ENCODE measurements around the gene BCAS1. TPM values are rescaled to one million over a fixed set of nuclear protein-coding genes. Genes with fewer than 3 reads are reported as not detected.

BCAS1 gene
- total RNA-seq, 1 experiment from 2014 or later, result 0.11 TPM

DNA sequence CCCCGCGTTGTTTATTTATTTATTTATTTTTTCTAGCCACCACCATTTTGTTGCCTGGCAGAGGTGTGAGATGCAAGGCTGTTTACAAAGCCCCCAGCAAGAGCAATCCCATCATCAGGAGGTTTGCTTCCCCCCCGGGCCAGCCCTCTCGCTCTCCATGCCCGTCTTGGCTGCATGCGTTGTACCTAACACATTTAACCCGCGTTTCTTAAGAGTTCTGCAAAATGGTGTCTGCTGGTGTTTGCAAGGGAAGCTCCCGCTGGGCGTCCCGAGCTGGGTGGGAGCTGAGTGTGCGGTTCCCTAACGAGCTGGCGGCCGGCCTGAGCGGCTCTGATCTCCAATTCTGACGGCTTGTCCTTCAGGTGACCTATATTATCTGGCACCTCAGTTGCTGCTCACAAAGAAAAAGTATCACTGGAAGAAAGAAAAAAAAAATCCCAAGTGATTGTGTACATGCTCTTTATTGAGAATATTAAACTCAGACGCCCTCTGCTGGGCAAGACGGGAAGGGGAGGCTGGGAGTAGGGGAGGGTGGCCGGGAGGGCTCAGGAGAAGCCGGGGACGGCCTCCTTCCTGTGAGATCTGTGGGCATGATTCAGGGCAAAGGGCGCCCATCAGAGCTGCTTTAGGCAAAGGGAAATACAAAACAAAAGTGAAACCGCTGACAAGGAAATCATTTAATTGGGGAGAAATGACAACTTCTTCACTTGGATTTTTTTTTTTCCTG, 154.8 kb downstream of the BCAS1 start:
- Histone ChIP-seq H3K27me3 (ENCODE audit: low read length) (no peaks in the 10 kb centered on the region), H3K27ac (ENCODE audit: low read length) (no peak overlapping the region), H3K36me3 (ENCODE audit: insufficient read depth, low read length) (no peaks in the 10 kb centered on the region), H3K9me3 (ENCODE audit: low read length) (no peaks in the 10 kb centered on the region), H4K20me1 (ENCODE audit: insufficient read depth, low read depth, low read length) (no peaks in the 10 kb centered on the region), H2AFZ (ENCODE audit: low read length) (peak overlapping the region; percentile 87), H3K9ac (ENCODE audit: low read length) (peak overlapping the region; percentile 57), H3K4me1 (ENCODE audit: low read length) (peaks cover 12% of the 10 kb centered on the region), H3K79me2 (ENCODE audit: low read length) (no peaks in the 10 kb centered on the region), H3K4me2 (ENCODE audit: low read depth, low read length, poor library complexity, severe bottlenecking) (peak overlapping the region; percentile 76), H3K9me2 (replicated peaks; ENCODE audit: insufficient read depth, low read length) (no peaks in the 10 kb centered on the region), H3K4me3 (ENCODE audit: low read length) (peak overlapping the region; percentile 58)
- peak; percentile 93 for DNase-seq

DNA sequence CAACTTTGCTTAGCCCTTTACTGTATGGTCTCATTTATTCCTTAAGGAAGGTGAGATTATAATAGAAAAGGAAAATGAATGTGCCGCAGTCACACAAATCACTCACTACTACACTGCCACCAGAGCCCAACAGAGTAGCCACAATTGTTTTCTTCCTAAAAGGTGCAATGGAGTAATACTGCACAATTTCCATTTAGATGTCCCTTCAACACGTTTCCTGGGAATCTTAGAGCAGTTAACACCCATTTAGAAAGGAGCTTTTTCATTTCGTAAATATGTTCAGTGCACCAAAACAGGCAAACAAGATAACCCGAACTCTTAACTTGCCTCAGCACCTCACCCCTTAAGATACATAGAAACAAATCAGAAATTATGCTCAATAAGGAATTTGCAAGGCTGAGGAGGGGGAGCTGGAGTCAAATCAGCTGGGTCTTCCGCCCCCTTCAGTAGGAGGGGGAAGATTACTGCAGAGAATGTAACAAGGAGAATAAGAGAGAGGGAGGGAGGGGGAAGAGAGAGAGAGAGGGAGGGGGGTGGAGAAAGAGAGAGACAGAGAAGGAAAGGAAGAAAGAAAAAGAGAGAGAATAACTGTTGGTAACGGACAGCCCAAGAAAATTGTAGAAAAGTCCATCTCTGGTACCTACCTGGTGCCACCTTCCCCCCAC, 155.5 kb downstream of the BCAS1 start:
- H3K4me3 ChIP-seq (ENCODE audit: low read length), result peak overlapping the region; percentile 58
- H3K9me3 ChIP-seq (ENCODE audit: low read length), result no peaks in the 10 kb centered on the region
- no peak overlapping the region for H3K9ac ChIP-seq (ENCODE audit: low read length)
- H3K36me3 ChIP-seq (ENCODE audit: insufficient read depth, low read length), result no peaks in the 10 kb centered on the region
- no peak overlapping the region for H3K27ac ChIP-seq (ENCODE audit: low read length)
- no peaks in the 10 kb centered on the region for H4K20me1 ChIP-seq (ENCODE audit: insufficient read depth, low read depth, low read length)
- DNase-seq, result no peak
- no peaks in the 10 kb centered on the region for H3K79me2 ChIP-seq (ENCODE audit: low read length)
- peak overlapping the region; percentile 76 for H3K4me2 ChIP-seq (ENCODE audit: low read depth, low read length, poor library complexity, severe bottlenecking)
- peaks cover 12% of the 10 kb centered on the region for H3K4me1 ChIP-seq (ENCODE audit: low read length)
- no peaks in the 10 kb centered on the region for H3K27me3 ChIP-seq (ENCODE audit: low read length)
- H2AFZ ChIP-seq (ENCODE audit: low read length), result no peak overlapping the region
- no peaks in the 10 kb centered on the region for H3K9me2 ChIP-seq (replicated peaks; ENCODE audit: insufficient read depth, low read length)

DNA sequence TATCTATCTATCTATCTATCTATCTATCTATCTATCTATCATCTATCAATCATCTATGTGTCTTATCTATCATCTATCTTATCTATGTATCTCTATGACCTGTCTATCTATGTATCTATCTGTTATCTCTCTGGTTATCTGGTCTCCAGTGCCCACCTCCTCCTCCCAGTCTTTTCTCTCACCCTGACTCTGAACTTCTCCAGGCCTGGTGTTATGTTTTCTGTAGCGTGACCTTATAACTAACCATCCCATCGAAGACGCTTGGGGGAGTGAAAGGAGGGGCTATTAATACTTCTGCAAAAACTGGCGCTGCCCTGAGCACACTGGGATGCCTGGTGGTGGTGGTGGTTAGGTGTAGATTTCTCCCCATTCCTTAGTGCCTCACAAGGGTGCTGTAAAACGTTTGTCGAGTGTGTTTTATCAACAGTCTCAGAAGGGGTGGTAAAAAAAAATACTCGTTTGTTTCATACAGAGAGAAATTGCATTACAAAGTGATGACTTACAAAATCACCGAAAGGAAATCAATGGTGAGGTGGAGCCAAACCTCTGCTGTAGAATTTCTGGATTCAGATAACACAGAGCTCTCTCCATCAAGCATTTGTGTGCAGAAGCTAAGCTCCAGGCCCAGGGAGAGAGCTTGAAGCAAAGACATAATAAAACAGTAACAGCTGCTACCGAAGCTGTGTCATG, 156.2 kb downstream of the BCAS1 start:
- no peak overlapping the region for H3K9ac ChIP-seq (ENCODE audit: low read length)
- H3K27ac ChIP-seq (ENCODE audit: low read length), result no peak overlapping the region

DNA sequence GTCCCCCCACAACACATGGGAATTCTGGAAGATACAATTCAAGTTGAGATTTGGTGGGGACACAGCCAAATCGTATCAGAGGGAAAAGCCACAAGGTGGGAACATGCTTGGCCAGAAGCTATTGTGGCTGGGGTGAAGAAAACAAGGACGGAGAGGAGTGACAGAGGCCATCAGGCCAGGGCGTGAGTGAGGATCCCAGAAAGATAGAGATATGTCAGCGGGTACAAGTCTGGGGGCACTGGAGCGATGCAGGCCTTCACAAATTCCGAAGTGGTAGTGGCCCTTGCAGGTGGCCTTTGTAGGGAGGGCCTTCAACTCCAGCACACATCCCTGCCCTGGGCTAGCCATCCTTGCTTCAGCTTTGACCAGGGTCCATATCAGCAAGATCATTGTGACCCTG, 159.1 kb downstream of the BCAS1 start:
- Histone ChIP-seq H3K79me2 (ENCODE audit: low read length) (no peaks in the 10 kb centered on the region), H3K4me1 (ENCODE audit: low read length) (peaks cover 12% of the 10 kb centered on the region), H3K9me2 (replicated peaks; ENCODE audit: insufficient read depth, low read length) (no peaks in the 10 kb centered on the region), H3K27ac (ENCODE audit: low read length) (no peak overlapping the region), H3K27me3 (ENCODE audit: low read length) (no peaks in the 10 kb centered on the region), H3K4me2 (ENCODE audit: low read depth, low read length, poor library complexity, severe bottlenecking) (no peak overlapping the region), H4K20me1 (ENCODE audit: insufficient read depth, low read depth, low read length) (no peaks in the 10 kb centered on the region), H3K9me3 (ENCODE audit: low read length) (no peaks in the 10 kb centered on the region), H3K36me3 (ENCODE audit: insufficient read depth, low read length) (no peaks in the 10 kb centered on the region), H3K9ac (ENCODE audit: low read length) (no peak overlapping the region), H3K4me3 (ENCODE audit: low read length) (no peak overlapping the region), H2AFZ (ENCODE audit: low read length) (no peak overlapping the region)
- DNase-seq, result no peak

More for the DNA sequence above, 156.2 kb downstream of the BCAS1 start:
- H3K9me3 ChIP-seq (ENCODE audit: low read length), result no peaks in the 10 kb centered on the region
- peaks cover 12% of the 10 kb centered on the region for H3K4me1 ChIP-seq (ENCODE audit: low read length)
- no peaks in the 10 kb centered on the region for H3K9me2 ChIP-seq (replicated peaks; ENCODE audit: insufficient read depth, low read length)
- peak overlapping the region; percentile 76 for H3K4me2 ChIP-seq (ENCODE audit: low read depth, low read length, poor library complexity, severe bottlenecking)
- no peaks in the 10 kb centered on the region for H3K79me2 ChIP-seq (ENCODE audit: low read length)
- H3K27me3 ChIP-seq (ENCODE audit: low read length), result no peaks in the 10 kb centered on the region
- H3K36me3 ChIP-seq (ENCODE audit: insufficient read depth, low read length), result no peaks in the 10 kb centered on the region
- no peak overlapping the region for H3K4me3 ChIP-seq (ENCODE audit: low read length)
- 0 out of 2 replicates have a peak overlapping the region, but pooled peaks have one; percentile 11 for H2AFZ ChIP-seq (ENCODE audit: low read length)
- H4K20me1 ChIP-seq (ENCODE audit: insufficient read depth, low read depth, low read length), result no peaks in the 10 kb centered on the region
- no peak for DNase-seq

DNA sequence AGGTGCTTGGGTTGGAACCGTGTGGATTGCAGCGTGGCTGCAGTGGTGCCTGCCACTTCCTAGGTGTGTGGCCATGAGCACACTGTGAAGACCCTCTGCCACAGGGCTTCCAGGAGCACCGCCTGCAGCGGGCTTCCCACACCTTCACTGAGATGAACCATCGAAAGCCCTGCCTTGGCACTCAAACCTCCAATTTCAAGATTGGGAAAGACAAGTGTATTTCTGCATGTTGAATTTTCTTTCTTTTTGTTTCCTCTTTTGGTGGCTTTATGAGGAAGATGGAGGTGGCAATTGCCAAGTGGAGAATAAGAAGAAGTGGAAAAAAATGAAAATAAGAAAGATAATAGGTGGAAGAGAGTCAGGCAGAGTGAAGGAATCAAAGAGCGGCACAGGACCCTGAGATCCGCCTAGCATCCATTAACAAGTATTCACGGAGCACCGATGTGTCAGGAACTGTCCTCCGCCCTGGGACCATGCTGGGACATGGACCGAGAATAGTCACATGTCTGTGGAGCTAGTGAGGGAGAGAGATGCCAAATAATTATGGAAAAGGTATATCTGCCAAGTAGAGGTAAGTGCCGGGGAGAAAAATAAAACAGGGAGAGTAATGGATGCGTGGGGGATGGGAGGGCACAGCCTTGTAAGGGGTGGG, 159.9 kb downstream of the BCAS1 start:
- no peaks in the 10 kb centered on the region for H3K36me3 ChIP-seq (ENCODE audit: insufficient read depth, low read length)
- H4K20me1 ChIP-seq (ENCODE audit: insufficient read depth, low read depth, low read length), result no peaks in the 10 kb centered on the region
- H3K79me2 ChIP-seq (ENCODE audit: low read length), result no peaks in the 10 kb centered on the region
- no peak overlapping the region for H3K4me3 ChIP-seq (ENCODE audit: low read length)
- no peaks in the 10 kb centered on the region for H3K9me2 ChIP-seq (replicated peaks; ENCODE audit: insufficient read depth, low read length)
- H3K27me3 ChIP-seq (ENCODE audit: low read length), result no peaks in the 10 kb centered on the region
- DNase-seq, result no peak
- no peak overlapping the region for H2AFZ ChIP-seq (ENCODE audit: low read length)
- no peak overlapping the region for H3K9ac ChIP-seq (ENCODE audit: low read length)
- no peaks in the 10 kb centered on the region for H3K9me3 ChIP-seq (ENCODE audit: low read length)
- peaks cover 5% of the 10 kb centered on the region for H3K4me1 ChIP-seq (ENCODE audit: low read length)
- H3K4me2 ChIP-seq (ENCODE audit: low read depth, low read length, poor library complexity, severe bottlenecking), result no peak overlapping the region
- H3K27ac ChIP-seq (ENCODE audit: low read length), result no peak overlapping the region

DNA sequence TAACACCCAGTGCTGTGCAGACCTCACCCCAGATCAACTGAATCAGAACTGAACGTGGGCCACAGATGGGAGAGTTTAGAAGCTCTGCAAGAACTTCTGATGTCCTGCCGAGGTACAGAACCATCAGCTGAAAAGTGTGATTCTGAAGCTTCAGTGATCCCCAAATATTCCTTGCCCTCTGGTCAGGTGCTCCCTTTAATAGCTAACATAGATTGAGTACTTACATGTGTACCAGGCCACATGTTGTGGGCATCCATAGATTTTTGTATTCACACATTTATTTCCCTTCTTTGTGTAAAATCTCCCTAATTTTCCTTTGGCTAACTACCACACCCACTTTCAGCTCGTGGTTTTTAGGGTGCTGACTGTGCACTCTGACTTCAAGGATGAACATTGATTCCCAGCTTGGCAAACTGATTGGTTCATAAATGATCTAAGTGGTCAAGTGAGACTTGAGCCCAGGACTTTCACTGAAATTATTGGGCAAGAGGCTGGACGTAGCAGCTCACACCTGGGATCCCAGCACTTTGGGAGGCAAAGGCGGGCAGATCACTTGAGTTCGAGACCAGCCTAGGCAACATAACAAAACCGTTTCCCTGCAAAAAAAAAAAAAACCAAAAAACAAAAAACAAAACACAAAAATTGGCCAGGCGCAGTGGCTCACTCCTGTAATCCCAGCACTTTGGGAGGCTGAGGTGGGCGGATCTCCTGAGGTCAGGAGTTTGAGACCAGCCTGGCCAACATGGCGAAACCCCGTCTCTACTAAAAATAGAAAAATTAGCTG, 162.2 kb downstream of the BCAS1 start:
- H3K36me3 ChIP-seq (ENCODE audit: insufficient read depth, low read length), result no peaks in the 10 kb centered on the region
- H3K79me2 ChIP-seq (ENCODE audit: low read length), result no peaks in the 10 kb centered on the region
- H4K20me1 ChIP-seq (ENCODE audit: insufficient read depth, low read depth, low read length), result no peaks in the 10 kb centered on the region
- H3K27ac ChIP-seq (ENCODE audit: low read length), result no peak overlapping the region
- DNase-seq, result no peak
- H3K9me2 ChIP-seq (replicated peaks; ENCODE audit: insufficient read depth, low read length), result no peaks in the 10 kb centered on the region
- H3K27me3 ChIP-seq (ENCODE audit: low read length), result no peaks in the 10 kb centered on the region
- no peaks in the 10 kb centered on the region for H3K9me3 ChIP-seq (ENCODE audit: low read length)
- no peak overlapping the region for H2AFZ ChIP-seq (ENCODE audit: low read length)
- H3K9ac ChIP-seq (ENCODE audit: low read length), result no peak overlapping the region
- no peak overlapping the region for H3K4me3 ChIP-seq (ENCODE audit: low read length)
- H3K4me1 ChIP-seq (ENCODE audit: low read length), result no peaks in the 10 kb centered on the region
- H3K4me2 ChIP-seq (ENCODE audit: low read depth, low read length, poor library complexity, severe bottlenecking), result no peak overlapping the region

DNA sequence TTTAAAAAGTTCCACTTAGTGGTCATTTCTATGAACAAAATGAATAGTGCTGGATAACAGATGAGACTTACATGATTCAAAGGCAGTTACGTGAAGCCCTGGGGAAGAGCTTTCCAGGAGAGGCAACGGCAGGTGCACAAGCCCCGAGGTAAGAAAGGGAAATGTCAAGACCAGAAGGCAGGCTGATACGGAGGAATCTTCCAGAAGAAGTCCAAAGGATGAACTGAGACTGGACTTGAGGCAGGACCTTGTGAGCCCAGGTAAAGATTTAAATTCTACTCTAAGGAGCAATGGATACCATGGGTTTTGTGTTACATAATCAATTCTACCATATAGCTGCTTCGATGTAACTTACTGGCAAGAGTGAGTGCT, 164.6 kb downstream of the BCAS1 start:
- H3K4me2 ChIP-seq (ENCODE audit: low read depth, low read length, poor library complexity, severe bottlenecking), result no peak overlapping the region
- H3K27ac ChIP-seq (ENCODE audit: low read length), result no peak overlapping the region
- no peak overlapping the region for H3K9ac ChIP-seq (ENCODE audit: low read length)
- no peaks in the 10 kb centered on the region for H3K9me2 ChIP-seq (replicated peaks; ENCODE audit: insufficient read depth, low read length)
- no peaks in the 10 kb centered on the region for H3K79me2 ChIP-seq (ENCODE audit: low read length)
- H3K9me3 ChIP-seq (ENCODE audit: low read length), result no peaks in the 10 kb centered on the region
- DNase-seq, result no peak
- H2AFZ ChIP-seq (ENCODE audit: low read length), result no peak overlapping the region
- H3K4me1 ChIP-seq (ENCODE audit: low read length), result no peaks in the 10 kb centered on the region
- no peaks in the 10 kb centered on the region for H3K36me3 ChIP-seq (ENCODE audit: insufficient read depth, low read length)
- H3K4me3 ChIP-seq (ENCODE audit: low read length), result no peak overlapping the region
- H3K27me3 ChIP-seq (ENCODE audit: low read length), result no peaks in the 10 kb centered on the region
- no peaks in the 10 kb centered on the region for H4K20me1 ChIP-seq (ENCODE audit: insufficient read depth, low read depth, low read length)

All from Karpas-422 (cell line).